H1 (cell line): ENCODE results near the gene DNLZ. TPM values are rescaled to one million over a fixed set of nuclear protein-coding genes. Genes with fewer than 3 reads are reported as not detected.

ENCODE experiments used
- CBX8 ChIP-seq: fragments of 300-800, 300-1000 bp; sonication (generic); IDR thresholded peaks from 2 replicates; pipeline ENCODE4 v1.7.1; 2016; ENCODE audit warnings: low read depth, low read length, borderline replicate concordance
- GTF2F1 ChIP-seq: IDR thresholded peaks from 2 replicates; pipeline ENCODE4 v1.6.1; 2012; ENCODE audit warnings: low read depth, low read length, improper control_type of control experiment, borderline replicate concordance
- HDAC2 ChIP-seq, 2 experiments: fragments of 300-600 bp in 1 of 2; sonication (generic) in 1 of 2; IDR thresholded peaks; 2 replicates each; pipeline ENCODE4 v1.6.1; 2011 to 2012; ENCODE audit warnings: low read depth in 2 of 2, low read length in 2 of 2, mild to moderate bottlenecking in 2 of 2, moderate library complexity in 2 of 2, borderline replicate concordance in 1 of 2, inconsistent platforms in 1 of 2
- JUN ChIP-seq: IDR thresholded peaks from 2 replicates; pipeline ENCODE4 v1.6.1; 2011; ENCODE audit warnings: low read depth, mild to moderate bottlenecking, improper control_type of control experiment, low read length
- RBBP5 ChIP-seq: IDR thresholded peaks from 2 replicates; pipeline ENCODE4 v1.7.1; 2012; ENCODE audit warnings: low read depth, mild to moderate bottlenecking, inconsistent platforms, low read length, moderate library complexity, borderline replicate concordance
- TAF7 ChIP-seq: optimal IDR thresholded peaks from 2 replicates; pipeline ENCODE3; 2011; ENCODE audit warnings: low read depth, mild to moderate bottlenecking, inconsistent platforms, low read length, moderate library complexity, borderline replicate concordance
- polyA plus RNA-seq, 7 experiments: library from polyadenylated mRNA; depleted of rRNA in 3 of 7; stranded (reverse) in 5 of 7; unstranded in 2 of 7; fragments of >200 nt in 5 of 7; fragments of 200-250 nt in 2 of 7; gene quantifications; 1 replicate in 5 of 7; 2 replicates in 1 of 7; 4 replicates in 1 of 7; pipeline versions ENCODE4 v1.2.1 to v1.2.3, GENCODE V29; 2011 to 2013; ENCODE audit warnings: missing spikeins in 2 of 7, mixed read lengths in 2 of 7
- total RNA-seq: library from RNA; stranded (reverse); fragmentation: NEBNext Ultra II Directional; extraction: Animal tissue kit (Norgen Biotek cat#: 25700); gene quantifications from 2 replicates; pipeline ENCODE4 v1.2.1, GENCODE V29; 2021

DNLZ gene
- total and polyA plus RNA-seq, 2 of the 8 experiments (the other 6 are each of a cell fraction or from before 2014, with no cell fraction given), result 11.6 to 17.9 TPM

DNA sequence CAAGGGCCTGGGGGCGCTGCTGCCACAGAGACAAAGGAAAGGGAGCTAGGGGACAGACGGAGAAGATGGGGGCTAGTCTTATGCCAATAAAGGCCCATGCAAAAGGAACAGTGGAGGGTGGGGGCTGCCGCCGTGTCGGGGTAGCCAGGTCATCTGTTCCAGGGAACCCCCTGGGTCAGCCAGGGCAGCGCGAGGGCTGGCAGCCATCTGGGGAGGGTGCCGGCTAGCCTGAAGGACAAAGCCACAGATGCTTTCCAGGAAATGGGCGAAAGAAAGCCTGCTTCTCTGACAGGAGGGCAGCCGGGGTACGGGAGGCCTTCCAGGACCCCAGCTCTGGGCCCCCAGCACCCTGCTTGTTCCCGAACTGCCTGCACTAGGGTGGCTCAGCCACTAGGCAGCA is 11.6 kb upstream of the DNLZ start (continued):
- TF ChIP-seq CBX8 (no peak), HDAC2 (IDR thresholded peaks at IDR 0.05; ENCODE audit: borderline replicate concordance in 1 of 2, low read depth in 2 of 2, low read length in 2 of 2) (no peak), JUN (no peak), RBBP5 (no peak), GTF2F1 (no peak), TAF7 (no peak)
